SK-N-SH treated with all-trans-retinoic acid at 6 μM for 48 hours (cell line): Measurements from ENCODE around the gene RASSF1.

Experiments
- ATAC-seq: fragments of 200-7000 bp; cut with Tn5 transposase; 3 replicates; pipeline ENCODE4 v1.9.1; 2020; ENCODE audit warnings: mild to moderate bottlenecking, moderate library complexity
- CSDC2 ChIP-seq: fragments of 250-450 bp; sonication (Bioruptor Pico); IDR thresholded peaks from 2 replicates; pipeline ENCODE4 v1.5.0; 2020; ENCODE audit warnings: mild to moderate bottlenecking, moderate library complexity
- ESRRG ChIP-seq: fragments of 250-450 bp; sonication (Bioruptor Pico); IDR thresholded peaks from 2 replicates; pipeline ENCODE4 v1.6.1; 2021; ENCODE audit warnings: mild to moderate bottlenecking
- GLIS3 ChIP-seq: fragments of 250-450 bp; sonication (Bioruptor Pico); IDR thresholded peaks from 2 replicates; pipeline ENCODE4 v1.5.0; 2020; ENCODE audit warnings: mild to moderate bottlenecking, moderate library complexity
- ISL1 ChIP-seq: fragments of 250-450 bp; sonication (Bioruptor Pico); IDR thresholded peaks from 2 replicates; pipeline ENCODE4 v2.1.2; 2022; ENCODE audit warnings: mild to moderate bottlenecking, moderate library complexity
- OSR1 ChIP-seq: fragments of 250-450 bp; sonication (Bioruptor Pico); IDR thresholded peaks from 2 replicates; pipeline ENCODE4 v1.8.0; 2022; ENCODE audit warnings: moderate library complexity, mild to moderate bottlenecking, inconsistent platforms
- PPARA ChIP-seq: fragments of 250-450 bp; sonication (Bioruptor Pico); IDR thresholded peaks from 2 replicates; pipeline ENCODE4 v1.5.0; 2020; ENCODE audit warnings: mild to moderate bottlenecking, borderline replicate concordance
- RARB ChIP-seq: fragments of 250-450 bp; sonication (Bioruptor Pico); IDR thresholded peaks from 2 replicates; pipeline ENCODE4 v1.8.0; 2021; ENCODE audit warnings: mild to moderate bottlenecking, moderate library complexity
- SNAI2 ChIP-seq: fragments of 250-450 bp; sonication (Bioruptor Pico); IDR thresholded peaks from 2 replicates; pipeline ENCODE4 v1.5.0; 2020; ENCODE audit warnings: mild to moderate bottlenecking, moderate library complexity
- TOX ChIP-seq: fragments of 250-450 bp; sonication (Bioruptor Pico); IDR thresholded peaks from 2 replicates; pipeline ENCODE4 v1.8.0; 2021; ENCODE audit warnings: mild to moderate bottlenecking, moderate library complexity, borderline replicate concordance
- ZFP3 ChIP-seq: fragments of 250-450 bp; sonication (Bioruptor Pico); IDR thresholded peaks from 2 replicates; pipeline ENCODE4 v1.5.0; 2020; ENCODE audit warnings: mild to moderate bottlenecking, moderate library complexity
- ZFP30 ChIP-seq: fragments of 450-650 bp; formaldehyde crosslinking; IDR thresholded peaks from 2 replicates; pipeline ENCODE4 v1.5.0; 2022; ENCODE audit warnings: mild to moderate bottlenecking, moderate library complexity
- ZNF565 ChIP-seq: fragments of 450-650 bp; formaldehyde crosslinking; conservative IDR thresholded peaks from 2 replicates; pipeline ENCODE4 v1.5.0; 2020; ENCODE audit warnings: low read depth, mild to moderate bottlenecking, moderate library complexity
- ZNF70 ChIP-seq: fragments of 450-650 bp; formaldehyde crosslinking; IDR thresholded peaks from 2 replicates; pipeline ENCODE4 v1.5.0; 2020; ENCODE audit warnings: mild to moderate bottlenecking, moderate library complexity
- ZNF8 ChIP-seq: fragments of 450-650 bp; formaldehyde crosslinking; IDR thresholded peaks from 2 replicates; pipeline ENCODE4 v1.5.0; 2020; ENCODE audit warnings: mild to moderate bottlenecking, moderate library complexity
- TF ChIP-seq, protein P1 (sequence below): fragments of 250-450 bp; sonication (Bioruptor Pico); IDR thresholded peaks from 2 replicates; pipeline ENCODE4 v1.5.0; 2020; ENCODE audit warnings: mild to moderate bottlenecking, moderate library complexity
- TF ChIP-seq, protein P2 (sequence below): fragments of 250-450 bp; sonication (Bioruptor Pico); IDR thresholded peaks from 2 replicates; pipeline ENCODE4 v1.8.0; 2021; ENCODE audit warnings: low read depth, mild to moderate bottlenecking, moderate library complexity, borderline replicate concordance
- TF ChIP-seq, protein P3 (sequence below): fragments of 250-450 bp; sonication (Bioruptor Pico); IDR thresholded peaks from 2 replicates; pipeline ENCODE4 v1.5.1; 2021; ENCODE audit warnings: mild to moderate bottlenecking, moderate library complexity

Gene RASSF1

DNA sequence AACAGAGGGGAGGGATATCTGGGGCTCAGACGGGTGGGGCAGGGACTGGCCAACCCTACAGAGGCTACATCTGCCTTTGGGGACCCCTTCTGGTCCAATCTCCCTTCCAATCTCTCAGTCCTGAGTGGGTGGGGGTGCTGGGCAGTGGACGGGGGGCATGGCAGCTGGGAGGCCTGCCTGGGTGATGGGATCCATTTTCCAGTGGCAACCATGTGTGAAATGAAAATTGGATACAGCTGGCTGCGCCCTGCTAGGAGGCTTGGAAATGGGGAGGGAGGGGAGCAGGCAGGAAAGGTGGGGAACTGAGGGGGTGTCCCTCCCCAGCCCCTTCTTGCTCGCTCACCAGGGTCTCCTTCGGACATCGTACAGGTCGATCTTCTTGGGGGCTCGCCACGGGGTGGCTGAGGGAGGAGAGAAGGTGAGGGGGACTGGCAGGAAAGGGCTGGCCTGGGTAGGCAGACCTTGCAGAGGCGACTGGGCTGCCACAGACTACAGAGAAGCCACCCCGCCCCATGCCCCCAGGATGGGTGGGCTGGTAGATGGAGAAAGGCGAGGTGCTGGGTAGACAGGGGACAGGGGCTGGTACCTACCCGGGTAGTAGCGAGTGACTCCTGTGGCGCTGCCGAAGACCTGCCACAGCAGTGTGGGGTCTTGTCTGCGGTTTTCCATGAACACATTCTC is 39.9 kb upstream of the RASSF1 start:
- TF ChIP-seq RARB (CRISPR knock-in tag), result no peak
- TF ChIP-seq, protein P1, sequence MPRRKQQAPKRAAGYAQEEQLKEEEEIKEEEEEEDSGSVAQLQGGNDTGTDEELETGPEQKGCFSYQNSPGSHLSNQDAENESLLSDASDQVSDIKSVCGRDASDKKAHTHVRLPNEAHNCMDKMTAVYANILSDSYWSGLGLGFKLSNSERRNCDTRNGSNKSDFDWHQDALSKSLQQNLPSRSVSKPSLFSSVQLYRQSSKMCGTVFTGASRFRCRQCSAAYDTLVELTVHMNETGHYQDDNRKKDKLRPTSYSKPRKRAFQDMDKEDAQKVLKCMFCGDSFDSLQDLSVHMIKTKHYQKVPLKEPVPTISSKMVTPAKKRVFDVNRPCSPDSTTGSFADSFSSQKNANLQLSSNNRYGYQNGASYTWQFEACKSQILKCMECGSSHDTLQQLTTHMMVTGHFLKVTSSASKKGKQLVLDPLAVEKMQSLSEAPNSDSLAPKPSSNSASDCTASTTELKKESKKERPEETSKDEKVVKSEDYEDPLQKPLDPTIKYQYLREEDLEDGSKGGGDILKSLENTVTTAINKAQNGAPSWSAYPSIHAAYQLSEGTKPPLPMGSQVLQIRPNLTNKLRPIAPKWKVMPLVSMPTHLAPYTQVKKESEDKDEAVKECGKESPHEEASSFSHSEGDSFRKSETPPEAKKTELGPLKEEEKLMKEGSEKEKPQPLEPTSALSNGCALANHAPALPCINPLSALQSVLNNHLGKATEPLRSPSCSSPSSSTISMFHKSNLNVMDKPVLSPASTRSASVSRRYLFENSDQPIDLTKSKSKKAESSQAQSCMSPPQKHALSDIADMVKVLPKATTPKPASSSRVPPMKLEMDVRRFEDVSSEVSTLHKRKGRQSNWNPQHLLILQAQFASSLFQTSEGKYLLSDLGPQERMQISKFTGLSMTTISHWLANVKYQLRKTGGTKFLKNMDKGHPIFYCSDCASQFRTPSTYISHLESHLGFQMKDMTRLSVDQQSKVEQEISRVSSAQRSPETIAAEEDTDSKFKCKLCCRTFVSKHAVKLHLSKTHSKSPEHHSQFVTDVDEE (CRISPR knock-in tag), result peak; percentile 10; the same call in 1 of the 2 replicates
- TF ChIP-seq, protein P2, sequence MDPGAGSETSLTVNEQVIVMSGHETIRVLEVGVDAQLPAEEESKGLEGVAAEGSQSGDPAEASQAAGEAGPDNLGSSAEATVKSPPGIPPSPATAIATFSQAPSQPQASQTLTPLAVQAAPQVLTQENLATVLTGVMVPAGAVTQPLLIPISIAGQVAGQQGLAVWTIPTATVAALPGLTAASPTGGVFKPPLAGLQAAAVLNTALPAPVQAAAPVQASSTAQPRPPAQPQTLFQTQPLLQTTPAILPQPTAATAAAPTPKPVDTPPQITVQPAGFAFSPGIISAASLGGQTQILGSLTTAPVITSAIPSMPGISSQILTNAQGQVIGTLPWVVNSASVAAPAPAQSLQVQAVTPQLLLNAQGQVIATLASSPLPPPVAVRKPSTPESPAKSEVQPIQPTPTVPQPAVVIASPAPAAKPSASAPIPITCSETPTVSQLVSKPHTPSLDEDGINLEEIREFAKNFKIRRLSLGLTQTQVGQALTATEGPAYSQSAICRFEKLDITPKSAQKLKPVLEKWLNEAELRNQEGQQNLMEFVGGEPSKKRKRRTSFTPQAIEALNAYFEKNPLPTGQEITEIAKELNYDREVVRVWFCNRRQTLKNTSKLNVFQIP, result no peak
- ATAC-seq, result no peak; the same call in 2 of the 3 replicates

DNA sequence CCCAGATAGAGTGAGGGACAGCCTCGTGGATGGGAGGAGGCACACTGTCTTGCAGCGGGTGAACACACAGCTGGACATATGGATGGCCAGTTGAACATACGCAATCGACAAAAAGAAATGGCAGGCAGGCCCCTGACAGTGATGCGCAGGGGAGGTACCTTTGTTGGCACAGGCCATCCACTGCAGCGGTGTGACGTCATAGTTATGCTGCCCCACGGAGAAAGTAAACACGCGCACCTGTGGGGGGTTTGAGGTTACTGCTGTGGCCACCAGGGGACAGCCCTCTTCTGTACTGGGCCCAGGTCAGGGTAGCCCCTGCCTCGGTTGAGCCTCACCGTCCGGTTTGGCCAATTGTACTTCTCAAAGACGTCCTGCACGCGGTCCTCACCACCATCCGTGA is 38.1 kb upstream of the RASSF1 start:
- TF ChIP-seq ZNF8, result no peak
- TF ChIP-seq, all 23 proteins: peak for 0
- ATAC-seq, result no peak

DNA sequence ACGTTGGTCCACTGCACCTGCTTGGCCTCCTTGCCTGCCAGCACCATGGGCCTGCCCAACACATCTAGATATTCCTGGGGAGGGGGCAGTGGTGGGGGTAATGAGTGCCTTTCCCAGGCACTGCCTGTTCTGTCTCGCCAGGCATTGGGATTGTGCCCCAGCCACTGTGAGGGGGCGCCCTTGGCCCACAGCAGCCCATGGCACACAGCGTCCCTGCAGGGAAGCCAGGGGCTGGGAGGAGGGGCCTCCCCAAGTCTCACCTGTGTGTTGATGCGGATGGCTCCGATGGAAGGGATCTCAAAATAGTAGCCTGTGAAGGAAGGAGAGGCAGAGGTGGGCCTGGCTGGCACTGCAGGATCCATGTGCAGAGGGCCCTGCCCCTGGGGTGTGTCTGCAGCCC is 37.4 kb upstream of the RASSF1 start:
- TF ChIP-seq ZNF565 (CRISPR knock-in tag), result no peak
- no peak for TF ChIP-seq ISL1 (CRISPR knock-in tag)
- TF ChIP-seq TOX (CRISPR knock-in tag), result no peak
- no peak for TF ChIP-seq PPARA (CRISPR knock-in tag)
- no peak for TF ChIP-seq ZFP3 (CRISPR knock-in tag)
- TF ChIP-seq OSR1 (CRISPR knock-in tag), result no peak
- ATAC-seq, result no peak

DNA sequence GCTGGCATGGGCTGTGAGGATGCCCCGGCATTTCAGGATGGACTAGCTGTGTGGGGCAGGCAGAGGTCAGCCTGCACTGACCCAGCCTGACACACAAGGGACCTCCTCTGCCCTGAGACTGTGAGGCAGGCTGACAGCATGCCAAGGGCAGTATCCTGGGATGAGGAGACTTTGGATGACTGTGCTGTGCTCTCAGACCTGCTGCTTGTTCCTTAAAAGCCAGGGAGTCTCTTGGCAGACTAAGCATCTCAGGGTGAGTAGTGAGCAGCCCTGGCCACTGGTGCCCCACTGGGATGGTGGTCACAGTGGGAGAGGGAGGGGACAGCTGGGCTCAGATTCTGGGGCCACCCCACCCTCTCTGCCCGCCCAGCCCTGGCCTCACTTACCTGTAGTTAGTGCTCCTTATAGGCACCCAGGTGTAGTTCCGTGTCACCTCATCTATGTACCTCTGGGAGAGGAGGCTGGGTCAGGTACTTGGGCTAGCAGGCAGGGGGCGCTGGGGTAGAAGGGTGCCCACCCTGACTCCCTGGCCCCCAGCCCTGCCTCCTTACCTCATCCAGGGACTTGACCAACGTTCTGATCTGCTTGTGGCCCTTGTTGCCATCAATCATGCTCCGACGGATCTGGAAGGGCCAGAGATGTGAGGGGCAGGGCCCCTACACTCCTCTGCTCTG is 34.8 kb upstream of the RASSF1 start:
- TF ChIP-seq, protein P1 (CRISPR knock-in tag), result no peak
- TF ChIP-seq ZNF8 (no peak), PPARA (CRISPR knock-in tag) (no peak)
- TF ChIP-seq, all 23 proteins: peak for 0
- ATAC-seq, result peak; percentile 9

DNA sequence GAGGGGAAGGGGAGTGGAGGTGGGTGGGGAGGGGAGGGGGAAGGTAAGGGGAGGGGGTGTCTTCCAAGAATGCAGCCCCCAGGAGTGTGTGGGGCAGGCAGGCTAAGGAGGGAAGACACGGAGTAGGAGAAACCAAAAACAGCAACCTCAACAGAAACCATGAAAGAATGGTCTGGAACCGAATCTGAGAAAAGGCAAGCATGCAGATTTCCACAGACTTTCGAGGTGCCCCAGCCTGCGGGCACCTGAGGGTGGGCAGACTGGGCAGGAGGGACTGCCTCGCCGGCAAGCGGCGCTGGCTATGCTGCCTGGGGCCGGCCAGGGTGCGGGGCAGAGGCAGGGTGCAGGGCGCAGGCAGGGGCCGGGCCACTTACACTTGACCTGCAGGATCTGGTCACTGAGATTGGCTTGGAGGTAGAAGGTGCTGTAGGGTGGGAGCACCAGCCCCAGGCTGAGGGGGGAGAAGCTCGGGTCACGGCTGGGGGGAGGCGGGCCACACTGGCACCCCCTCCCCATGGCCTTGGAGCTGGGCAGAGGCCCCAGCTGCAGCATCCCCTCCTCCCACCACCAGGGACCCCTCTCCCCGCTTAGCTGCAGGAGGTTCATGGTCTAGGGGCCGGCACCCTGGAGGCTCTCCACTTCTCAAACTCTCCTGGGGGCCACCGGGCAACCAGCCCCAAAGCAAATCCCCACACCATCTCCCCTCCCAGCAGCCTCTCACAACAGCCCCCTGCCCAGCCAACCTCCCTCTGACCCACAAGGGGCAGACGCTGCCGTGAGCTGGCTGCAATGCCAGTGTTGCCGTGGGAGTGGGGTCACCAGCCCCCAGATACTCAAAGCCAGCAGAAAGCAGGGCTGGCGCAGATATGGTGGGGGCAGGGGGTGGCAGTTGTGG is 34.0 kb upstream of the RASSF1 start:
- no peak for ATAC-seq
- TF ChIP-seq ZNF70 (CRISPR knock-in tag) (no peak), ESRRG (no peak), TOX (CRISPR knock-in tag) (no peak), ZNF8 (no peak), ZNF565 (CRISPR knock-in tag) (no peak), SNAI2 (CRISPR knock-in tag) (no peak), CSDC2 (CRISPR knock-in tag) (no peak), ZFP30 (no peak), ISL1 (CRISPR knock-in tag) (no peak), GLIS3 (CRISPR knock-in tag) (no peak)
- TF ChIP-seq, protein P2, result no peak
- TF ChIP-seq, protein P1 (CRISPR knock-in tag), result no peak
- TF ChIP-seq, protein P3, sequence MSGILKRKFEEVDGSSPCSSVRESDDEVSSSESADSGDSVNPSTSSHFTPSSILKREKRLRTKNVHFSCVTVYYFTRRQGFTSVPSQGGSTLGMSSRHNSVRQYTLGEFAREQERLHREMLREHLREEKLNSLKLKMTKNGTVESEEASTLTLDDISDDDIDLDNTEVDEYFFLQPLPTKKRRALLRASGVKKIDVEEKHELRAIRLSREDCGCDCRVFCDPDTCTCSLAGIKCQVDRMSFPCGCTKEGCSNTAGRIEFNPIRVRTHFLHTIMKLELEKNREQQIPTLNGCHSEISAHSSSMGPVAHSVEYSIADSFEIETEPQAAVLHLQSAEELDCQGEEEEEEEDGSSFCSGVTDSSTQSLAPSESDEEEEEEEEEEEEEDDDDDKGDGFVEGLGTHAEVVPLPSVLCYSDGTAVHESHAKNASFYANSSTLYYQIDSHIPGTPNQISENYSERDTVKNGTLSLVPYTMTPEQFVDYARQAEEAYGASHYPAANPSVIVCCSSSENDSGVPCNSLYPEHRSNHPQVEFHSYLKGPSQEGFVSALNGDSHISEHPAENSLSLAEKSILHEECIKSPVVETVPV, result no peak
